MCF 10A (cell line): ENCODE measurements around the gene CACNA2D3. TPM values are rescaled to one million over a fixed set of nuclear protein-coding genes. Genes with fewer than 3 reads are reported as not detected.

Source experiments
- BruUV-seq: library from RNA; stranded (reverse); fragments of 400-500 nt; replicated peaks from 2 replicates; lab custom pipeline; 2021; lab: Mats Ljungman, UMichigan
- CTCF ChIA-PET: fragments of 300-600 bp; sonication (Branson Sonifier 250); formaldehyde crosslinking; extraction: SDS; loops from one replicate; lab custom pipeline; 2021; ENCODE audit warnings: antibody characterized with exemption, inconsistent platforms; lab: Yijun Ruan, JAX
- POLR2A ChIA-PET: fragments of 300-600, 350-650 bp; sonication (Branson Sonifier 250); formaldehyde crosslinking; extraction: SDS; loops from one replicate; lab custom pipeline; 2020; ENCODE audit warnings: antibody characterized with exemption, inconsistent platforms; lab: Yijun Ruan, JAX
- DNase-seq: peaks from one replicate; pipeline ENCODE4 v3.0.0-alpha.2; 2018; ENCODE audit not compliant: unreplicated experiment
- H3K27ac Mint-ChIP-seq: one replicate; pipeline ENCODE4 v1.8.0; 2022; ENCODE audit warnings: mild to moderate bottlenecking, low read depth, mixed read lengths; ENCODE audit not compliant: unreplicated experiment
- H3K27me3 Mint-ChIP-seq: one replicate; pipeline ENCODE4 v1.8.0; 2022; ENCODE audit warnings: mixed read lengths; ENCODE audit not compliant: insufficient read depth, unreplicated experiment
- H3K36me3 Mint-ChIP-seq: one replicate; pipeline ENCODE4 v1.8.0; 2022; ENCODE audit warnings: mild to moderate bottlenecking, moderate library complexity, mixed read lengths; ENCODE audit not compliant: insufficient read depth, unreplicated experiment
- H3K4me1 Mint-ChIP-seq: one replicate; pipeline ENCODE4 v1.8.0; 2022; ENCODE audit warnings: mixed read lengths; ENCODE audit not compliant: insufficient read depth, unreplicated experiment
- H3K4me3 Mint-ChIP-seq: one replicate; pipeline ENCODE4 v1.8.0; 2022; ENCODE audit warnings: mild to moderate bottlenecking, moderate library complexity, mixed read lengths; ENCODE audit not compliant: unreplicated experiment
- H3K9me3 Mint-ChIP-seq: one replicate; pipeline ENCODE4 v1.8.0; 2022; ENCODE audit warnings: mixed read lengths; ENCODE audit not compliant: unreplicated experiment
- intact Hi-C: fragments of 100-400 bp; cut with micrococcal nuclease; formaldehyde crosslinking; loops from 2 replicates; pipeline ENCODE4 v1.14.1; 2022
- total RNA-seq: library from RNA; stranded (reverse); gene quantifications from 2 replicates; pipeline ENCODE4 v1.2.3, GENCODE V29; 2022
- TF ChIP-seq, protein P1 (sequence below): fragments of 200-600 bp; IDR thresholded peaks from one replicate; pipeline ENCODE4 v1.8.0; 2022; ENCODE audit warnings: antibody characterized with exemption, mild to moderate bottlenecking; ENCODE audit not compliant: unreplicated experiment

CACNA2D3 gene
- total RNA-seq, 1 experiment from 2014 or later, result 2.3 TPM

DNA sequence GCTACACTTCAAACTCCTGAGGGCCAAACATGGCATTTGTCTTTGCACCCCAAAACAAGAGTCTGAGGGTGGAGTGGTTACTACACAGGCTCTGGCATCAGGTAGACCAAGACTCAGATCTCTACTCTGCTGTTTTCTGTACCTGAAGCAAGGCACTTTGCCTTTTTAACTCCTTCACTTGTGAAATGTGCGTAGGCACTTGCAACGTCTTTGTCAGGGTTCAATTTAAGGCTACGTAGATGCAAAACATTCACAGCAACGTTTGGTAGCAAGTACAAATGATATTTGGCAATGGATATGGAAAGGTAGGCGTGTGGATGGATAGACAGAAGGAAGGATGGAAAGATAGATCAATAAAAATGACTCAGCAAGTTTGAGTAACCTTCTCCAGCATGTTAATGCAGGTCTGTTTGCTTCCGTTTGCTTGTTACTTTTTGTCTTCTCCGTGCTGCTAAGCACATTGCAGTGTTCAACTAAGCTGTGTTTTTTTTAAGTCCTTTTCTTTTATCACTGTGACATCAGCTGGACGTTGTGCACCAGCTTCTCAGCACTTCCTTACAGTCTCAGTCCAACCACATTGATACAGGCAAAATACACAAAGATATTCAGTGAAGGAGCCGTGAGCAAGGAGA is 704.8 kb downstream of the CACNA2D3 start:
- H3K9me3 Mint-ChIP-seq, result no peaks in the 10 kb centered on the region
- no peak overlapping the region for H3K27ac Mint-ChIP-seq
- no peak overlapping the region for H3K4me3 Mint-ChIP-seq
- TF ChIP-seq, protein P1, sequence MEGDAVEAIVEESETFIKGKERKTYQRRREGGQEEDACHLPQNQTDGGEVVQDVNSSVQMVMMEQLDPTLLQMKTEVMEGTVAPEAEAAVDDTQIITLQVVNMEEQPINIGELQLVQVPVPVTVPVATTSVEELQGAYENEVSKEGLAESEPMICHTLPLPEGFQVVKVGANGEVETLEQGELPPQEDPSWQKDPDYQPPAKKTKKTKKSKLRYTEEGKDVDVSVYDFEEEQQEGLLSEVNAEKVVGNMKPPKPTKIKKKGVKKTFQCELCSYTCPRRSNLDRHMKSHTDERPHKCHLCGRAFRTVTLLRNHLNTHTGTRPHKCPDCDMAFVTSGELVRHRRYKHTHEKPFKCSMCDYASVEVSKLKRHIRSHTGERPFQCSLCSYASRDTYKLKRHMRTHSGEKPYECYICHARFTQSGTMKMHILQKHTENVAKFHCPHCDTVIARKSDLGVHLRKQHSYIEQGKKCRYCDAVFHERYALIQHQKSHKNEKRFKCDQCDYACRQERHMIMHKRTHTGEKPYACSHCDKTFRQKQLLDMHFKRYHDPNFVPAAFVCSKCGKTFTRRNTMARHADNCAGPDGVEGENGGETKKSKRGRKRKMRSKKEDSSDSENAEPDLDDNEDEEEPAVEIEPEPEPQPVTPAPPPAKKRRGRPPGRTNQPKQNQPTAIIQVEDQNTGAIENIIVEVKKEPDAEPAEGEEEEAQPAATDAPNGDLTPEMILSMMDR, result no peak
- H3K36me3 Mint-ChIP-seq, result no peaks in the 10 kb centered on the region
- H3K27me3 Mint-ChIP-seq, result no peaks in the 10 kb centered on the region
- no peaks in the 10 kb centered on the region for H3K4me1 Mint-ChIP-seq
- intact Hi-C loops, result no loop called here
- ChIA-PET POLR2A (no interaction called here), CTCF (no interaction called here)
- BruUV-seq, result no TSS peak
- DNase-seq, result no peak

GRCh38 chr3:54827776-54828175 is 705.4 kb downstream of the CACNA2D3 start:
- DNase-seq, result no peak
- no TSS peak for BruUV-seq
- no peaks in the 10 kb centered on the region for H3K4me1 Mint-ChIP-seq
- no peaks in the 10 kb centered on the region for H3K9me3 Mint-ChIP-seq
- ChIA-PET CTCF (no interaction called here), POLR2A (no interaction called here)
- no peaks in the 10 kb centered on the region for H3K36me3 Mint-ChIP-seq
- H3K27me3 Mint-ChIP-seq, result no peaks in the 10 kb centered on the region
- no peak overlapping the region for H3K27ac Mint-ChIP-seq
- H3K4me3 Mint-ChIP-seq, result no peak overlapping the region
- TF ChIP-seq, protein P1, result no peak
- intact Hi-C loops, result no loop called here

DNA sequence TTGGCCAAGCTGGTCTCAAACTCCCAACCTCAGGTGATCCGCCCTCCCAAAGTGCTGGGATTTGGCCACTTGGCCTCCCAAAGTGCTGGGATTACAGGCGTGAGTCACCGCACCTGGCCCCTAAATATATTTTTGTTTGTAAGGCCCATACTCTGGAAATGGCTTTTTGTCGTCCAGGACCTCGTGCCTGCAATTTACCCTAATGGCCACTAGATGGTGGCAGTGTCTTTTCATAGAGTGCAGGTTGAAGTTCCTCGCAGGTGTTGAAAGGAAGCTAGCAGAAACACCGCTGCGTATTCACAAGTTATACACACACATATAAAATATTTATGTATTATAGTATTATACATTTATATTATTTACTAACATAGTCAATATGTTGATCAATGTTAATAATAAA is 708.3 kb downstream of the CACNA2D3 start:
- no peaks in the 10 kb centered on the region for H3K27me3 Mint-ChIP-seq
- ChIA-PET POLR2A (no interaction called here), CTCF (interaction anchor here (0.6 to 2.4 kb wide), 23 partner anchors 9 to 1718 kb away, joined by 3 to 13 read pairs (median 3); partner anchors contain the start of gene WNT5A)
- no TSS peak for BruUV-seq
- H3K27ac Mint-ChIP-seq, result no peak overlapping the region
- H3K4me3 Mint-ChIP-seq, result no peak overlapping the region
- H3K36me3 Mint-ChIP-seq, result no peaks in the 10 kb centered on the region
- no peaks in the 10 kb centered on the region for H3K4me1 Mint-ChIP-seq
- intact Hi-C loops, result no loop called here
- H3K9me3 Mint-ChIP-seq, result no peaks in the 10 kb centered on the region
- peak; percentile 61 for DNase-seq
- TF ChIP-seq, protein P1, result peak; percentile 67

GRCh38 chr3:54831112-54831511 is 708.8 kb downstream of the CACNA2D3 start:
- TF ChIP-seq, protein P1, result no peak
- no peaks in the 10 kb centered on the region for H3K36me3 Mint-ChIP-seq
- no peaks in the 10 kb centered on the region for H3K4me1 Mint-ChIP-seq
- no TSS peak for BruUV-seq
- ChIA-PET CTCF (interaction anchor here (0.5 to 2.4 kb wide), 16 partner anchors 8 to 1717 kb away, joined by 3 to 13 read pairs (median 4); partner anchors contain the start of gene WNT5A), POLR2A (no interaction called here)
- H3K4me3 Mint-ChIP-seq, result no peak overlapping the region
- intact Hi-C loops, result no loop called here
- DNase-seq, result no peak
- H3K9me3 Mint-ChIP-seq, result no peaks in the 10 kb centered on the region
- no peak overlapping the region for H3K27ac Mint-ChIP-seq
- no peaks in the 10 kb centered on the region for H3K27me3 Mint-ChIP-seq
